GM12878 (cell line): ENCODE results near the gene ARMC9. TPM values are rescaled to one million over a fixed set of nuclear protein-coding genes. Genes with fewer than 3 reads are reported as not detected.

Experiments used
- ATAC-seq: fragments of 200-7000 bp; cut with Tn5 transposase; 3 replicates; pipeline ENCODE4 v1.9.1; 2020; ENCODE audit warnings: mild to moderate bottlenecking, moderate library complexity
- BruUV-seq: library from RNA; stranded (reverse); fragments of 400-500 nt; replicated peaks from 2 replicates; lab custom pipeline; 2021; lab: Mats Ljungman, UMichigan
- CTCF ChIA-PET: fragments of 300-600 bp; sonication (Branson Sonifier 250); formaldehyde crosslinking; extraction: SDS; loops from one replicate; lab custom pipeline; 2021; ENCODE audit warnings: inconsistent platforms; lab: Yijun Ruan, JAX
- POLR2A ChIA-PET: fragments of 350-600 bp; formaldehyde crosslinking; extraction: SDS; loops from one replicate; lab custom pipeline; 2021; ENCODE audit warnings: inconsistent platforms; lab: Charles Lee
- RAD21 ChIA-PET: fragments of 300-600 bp; sonication (Branson Sonifier 250); formaldehyde crosslinking; loops from one replicate; lab custom pipeline; 2023; ENCODE audit warnings: antibody characterized with exemption; ENCODE audit not compliant: unreplicated experiment; lab: Charles Lee
- SMC1A ChIA-PET: fragments of 300-600 bp; sonication (Branson Sonifier 250); formaldehyde crosslinking; loops from one replicate; lab custom pipeline; 2023; ENCODE audit not compliant: unreplicated experiment, uncharacterized antibody; lab: Charles Lee
- DNase-seq: peaks from one replicate; pipeline ENCODE4 v3.0.0-alpha.2; 2011; ENCODE audit warnings: low read depth, low spot score
- FAIRE-seq: peaks from 3 replicates; lab custom pipeline; 2011; peaks lifted over from hg19 to GRCh38; lab: Jason Lieb, UNC
- H2AFZ ChIP-seq: 2 replicates; pipeline ENCODE4 v1.6.0; 2011; ENCODE audit warnings: low read depth, low read length, control low read depth; ENCODE audit not compliant: control insufficient read depth
- H3K27ac ChIP-seq: 2 replicates; pipeline ENCODE4 v1.5.1; 2011; ENCODE audit warnings: control low read depth; ENCODE audit not compliant: control insufficient read depth, insufficient read depth
- H3K27me3 ChIP-seq, 2 experiments: replicated peaks in 1 of 2; 2 replicates each; pipeline versions ENCODE4 v1.6.0 to v1.6.1; 2011; ENCODE audit warnings: low read length in 1 of 2; ENCODE audit not compliant: control insufficient read depth in 2 of 2, insufficient read depth in 2 of 2
- H3K36me3 ChIP-seq, 2 experiments: 2 replicates each; pipeline ENCODE4 v1.5.1; 2011; ENCODE audit warnings: low read length in 1 of 2; ENCODE audit not compliant: control insufficient read depth in 2 of 2, insufficient read depth in 2 of 2
- H3K4me1 ChIP-seq: 2 replicates; pipeline ENCODE4 v1.6.1; 2011; ENCODE audit warnings: mild to moderate bottlenecking, low read length, moderate library complexity, mixed read lengths; ENCODE audit not compliant: control insufficient read depth, insufficient read depth
- H3K4me2 ChIP-seq: 2 replicates; pipeline ENCODE4 v1.6.0; 2011; ENCODE audit warnings: control low read depth; ENCODE audit not compliant: control insufficient read depth, insufficient read depth
- H3K4me3 ChIP-seq: fragments of 200-600 bp; sonication (generic); 2 replicates; pipeline ENCODE4 v1.5.1; 2016
- H3K79me2 ChIP-seq: 2 replicates; pipeline ENCODE4 v1.6.0; 2011; ENCODE audit warnings: low read length; ENCODE audit not compliant: control insufficient read depth, insufficient read depth
- H3K9ac ChIP-seq: 2 replicates; pipeline ENCODE4 v1.8.0; 2011; ENCODE audit warnings: low read length, control low read depth, mixed read lengths; ENCODE audit not compliant: control insufficient read depth, insufficient read depth
- H3K9me3 ChIP-seq: replicated peaks from 3 replicates; pipeline ENCODE4 v1.5.1; 2011; ENCODE audit warnings: mild to moderate bottlenecking, low read length; ENCODE audit not compliant: control insufficient read depth, insufficient read depth
- H4K20me1 ChIP-seq: 2 replicates; pipeline ENCODE4 v1.6.0; 2011; ENCODE audit not compliant: control insufficient read depth, insufficient read depth
- ASH2L ChIP-seq: fragments of 300-600, 200-600 bp; sonication (generic); IDR thresholded peaks from 2 replicates; pipeline ENCODE4 v1.6.1; 2017; ENCODE audit warnings: low read depth, mild to moderate bottlenecking, borderline replicate concordance
- CHD4 ChIP-seq: fragments of 200-600 bp; sonication (generic); IDR thresholded peaks from 2 replicates; pipeline ENCODE4 v1.6.1; 2016; ENCODE audit warnings: mild to moderate bottlenecking
- CREM ChIP-seq: IDR thresholded peaks from 2 replicates; pipeline ENCODE4 v1.6.1; 2014; ENCODE audit warnings: antibody characterized with exemption, low read depth
- E2F8 ChIP-seq: fragments of 450-650 bp; IDR thresholded peaks from 2 replicates; pipeline ENCODE4 v1.6.1; 2018; ENCODE audit warnings: mild to moderate bottlenecking, low read depth, moderate library complexity; ENCODE audit not compliant: partially characterized antibody
- FOXK2 ChIP-seq: fragments of 450-650 bp; IDR thresholded peaks from 2 replicates; pipeline ENCODE4 v1.6.1; 2017; ENCODE audit warnings: mild to moderate bottlenecking, moderate library complexity
- HDAC2 ChIP-seq: fragments of 200-600 bp; sonication (generic); IDR thresholded peaks from 2 replicates; pipeline ENCODE4 v1.6.1; 2017
- HDAC6 ChIP-seq: fragments of 200-600 bp; sonication (generic); IDR thresholded peaks from one replicate; pipeline ENCODE4 v1.8.0; 2017; ENCODE audit warnings: antibody characterized with exemption; ENCODE audit not compliant: unreplicated experiment
- MEF2B ChIP-seq: fragments of 450-650 bp; IDR thresholded peaks from 2 replicates; pipeline ENCODE4 v1.6.1; 2018; ENCODE audit warnings: mild to moderate bottlenecking, moderate library complexity; ENCODE audit not compliant: partially characterized antibody, poor library complexity, severe bottlenecking
- MTA2 ChIP-seq: fragments of 450-650 bp; IDR thresholded peaks from 2 replicates; pipeline ENCODE4 v1.6.1; 2016; ENCODE audit warnings: low read depth, mild to moderate bottlenecking, moderate library complexity
- MXI1 ChIP-seq: fragments of 150-350 bp; IDR thresholded peaks from 2 replicates; pipeline ENCODE4 v1.6.1; 2011; ENCODE audit warnings: low read depth, mild to moderate bottlenecking, inconsistent platforms, low read length, improper control_type of control experiment
- MYC ChIP-seq: IDR thresholded peaks from 2 replicates; pipeline ENCODE4 v1.6.1; 2011; ENCODE audit warnings: mild to moderate bottlenecking, low read length, moderate library complexity, inconsistent platforms; ENCODE audit not compliant: insufficient read depth, insufficient replicate concordance, insufficient read length, severe bottlenecking
- NFYA ChIP-seq: IDR thresholded peaks from 2 replicates; pipeline ENCODE4 v1.6.1; 2011; ENCODE audit warnings: low read depth, mild to moderate bottlenecking, low read length, improper control_type of control experiment, borderline replicate concordance
- NFYB ChIP-seq: IDR thresholded peaks from 2 replicates; pipeline ENCODE4 v1.6.1; 2011; ENCODE audit warnings: low read depth, mild to moderate bottlenecking, low read length, improper control_type of control experiment, moderate library complexity; ENCODE audit not compliant: insufficient read depth
- SPI1 ChIP-seq: IDR thresholded peaks from 2 replicates; pipeline ENCODE4 v1.6.1; 2011; ENCODE audit warnings: low read depth, mild to moderate bottlenecking, low read length, moderate library complexity, borderline replicate concordance; ENCODE audit not compliant: insufficient read depth
- SREBF2 ChIP-seq: IDR thresholded peaks from 2 replicates; pipeline ENCODE4 v1.6.1; 2012; ENCODE audit warnings: mild to moderate bottlenecking, low read length
- WRNIP1 ChIP-seq: IDR thresholded peaks from 2 replicates; pipeline ENCODE4 v1.6.1; 2011; ENCODE audit warnings: low read depth, low read length, improper control_type of control experiment, borderline replicate concordance
- ZNF24 ChIP-seq: fragments of 450-650 bp; IDR thresholded peaks from 2 replicates; pipeline ENCODE4 v1.6.1; 2017; ENCODE audit warnings: antibody characterized with exemption, mild to moderate bottlenecking
- WGBS: methylation state at CpG from one replicate; pipeline ENCODE4 v1.1.6; 2016; ENCODE audit warnings: low lambda C conversion rate; ENCODE audit not compliant: insufficient replicate concordance, insufficient coverage; ENCODE audit errors: missing lambda C conversion rate; 5-methylcytosine and 5-hydroxymethylcytosine counted together
- in situ Hi-C: fragments of 300-500 bp; cut with MboI; formaldehyde crosslinking; loops from 9 replicates; pipeline ENCODE4 v1.14.3; 2018; ENCODE audit warnings: mixed read lengths
- intact Hi-C: fragments of 100-400 bp; cut with micrococcal nuclease; formaldehyde crosslinking; loops from one replicate; pipeline ENCODE4 v1.14.2; 2022; ENCODE audit not compliant: unreplicated experiment
- polyA plus RNA-seq, 11 experiments: library from polyadenylated mRNA; depleted of rRNA in 4 of 11; unstranded in 6 of 11; stranded (reverse) in 5 of 11; fragments of >200 nt; fragmentation: Nextera tagmentation in 4 of 11; fragmentation: Illumina TruSeq in 1 of 11; extraction: Ambion mirVana in 4 of 11; extraction: Trizol in 1 of 11; gene quantifications; 1 replicate in 1 of 11; 2 replicates in 10 of 11; pipeline versions ENCODE4 v1.2.1 to v1.2.3, GENCODE V29; 2011 to 2016; ENCODE audit warnings: inconsistent platforms in 2 of 11, missing spikeins in 2 of 11, low read depth in 1 of 11
- total RNA-seq, 4 experiments: library from RNA; depleted of rRNA in 3 of 4; stranded (reverse); fragments of >200 nt in 3 of 4; fragmentation: Illumina TruSeq in 1 of 4; extraction: Trizol in 1 of 4; gene quantifications; 2 replicates each; pipeline versions ENCODE4 v1.2.1 to v1.2.3, GENCODE V29; 2013 to 2021
- TF ChIP-seq, protein P1 (sequence below): fragments of 450-650 bp; IDR thresholded peaks from 2 replicates; pipeline ENCODE4 v1.6.1; 2018; ENCODE audit warnings: borderline replicate concordance, mild to moderate bottlenecking; ENCODE audit not compliant: partially characterized antibody

The ARMC9 gene
- total and polyA plus RNA-seq, 10 of the 15 experiments (the other 5 are each of a cell fraction or from before 2014, with no cell fraction given), result 3.8 to 21.8 (median 10.4) TPM

DNA sequence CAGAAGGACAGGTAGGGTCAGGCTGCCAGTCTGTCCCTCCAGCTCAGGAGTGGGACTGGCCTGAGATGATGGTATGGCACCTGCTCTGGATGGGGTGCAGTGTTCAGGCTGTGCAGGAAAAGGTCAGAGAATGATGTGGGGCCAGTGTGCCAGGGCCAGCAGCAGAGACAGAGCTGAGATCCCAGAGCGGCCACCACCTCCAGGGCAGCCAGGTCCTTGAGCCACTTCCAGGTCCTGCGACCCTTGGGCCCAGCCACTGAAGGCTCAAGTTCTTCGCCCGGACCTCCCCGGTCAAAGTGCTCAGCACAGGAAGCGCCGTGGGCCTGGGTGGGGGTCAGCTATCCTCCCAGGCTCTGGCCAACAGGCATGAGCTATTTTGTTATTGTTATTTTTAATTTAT is 12.1 kb upstream of the ARMC9 start:
- no peaks in the 10 kb centered on the region for H3K79me2 ChIP-seq
- H3K4me2 ChIP-seq, result no peak overlapping the region
- H3K4me3 ChIP-seq, result no peak overlapping the region
- ATAC-seq (no peak), FAIRE-seq (no peak), DNase-seq (no peak)
- H3K9ac ChIP-seq, result no peak overlapping the region
- ChIA-PET CTCF (interaction anchor here (0.7 to 1.4 kb wide), 4 partner anchors 11 to 100 kb away, joined by 3 to 5 read pairs (median 4); no protein-coding TSS in a partner anchor), POLR2A (no interaction called here), RAD21 (no interaction called here), SMC1A (interaction anchor here (0.9 to 1.2 kb wide), 2 partner anchors 37 to 51 kb away, joined by 3 read pairs; no protein-coding TSS in a partner anchor)
- WGBS, result 76% methylated on average over 7 of the region's 7 CpGs
- H2AFZ ChIP-seq, result no peak overlapping the region
- no peak overlapping the region for H3K27ac ChIP-seq
- intact Hi-C loops (no loop called here), in situ Hi-C loops (no loop called here)
- H4K20me1 ChIP-seq, result no peaks in the 10 kb centered on the region
- no peaks in the 10 kb centered on the region for H3K36me3 ChIP-seq
- H3K9me3 ChIP-seq, result no peaks in the 10 kb centered on the region
- peaks cover 11% of the 10 kb centered on the region for H3K4me1 ChIP-seq
- BruUV-seq, result no TSS peak
- H3K27me3 ChIP-seq, result no peaks in the 10 kb centered on the region
- TF ChIP-seq MEF2B (no peak), NFYA (no peak), ZNF24 (no peak), ASH2L (no peak), HDAC6 (no peak), MXI1 (no peak), HDAC2 (no peak), MTA2 (no peak), WRNIP1 (no peak), SREBF2 (no peak), CHD4 (no peak), E2F8 (no peak), NFYB (no peak), CREM (no peak), MYC (no peak), SPI1 (no peak), FOXK2 (no peak)
- TF ChIP-seq, protein P1, sequence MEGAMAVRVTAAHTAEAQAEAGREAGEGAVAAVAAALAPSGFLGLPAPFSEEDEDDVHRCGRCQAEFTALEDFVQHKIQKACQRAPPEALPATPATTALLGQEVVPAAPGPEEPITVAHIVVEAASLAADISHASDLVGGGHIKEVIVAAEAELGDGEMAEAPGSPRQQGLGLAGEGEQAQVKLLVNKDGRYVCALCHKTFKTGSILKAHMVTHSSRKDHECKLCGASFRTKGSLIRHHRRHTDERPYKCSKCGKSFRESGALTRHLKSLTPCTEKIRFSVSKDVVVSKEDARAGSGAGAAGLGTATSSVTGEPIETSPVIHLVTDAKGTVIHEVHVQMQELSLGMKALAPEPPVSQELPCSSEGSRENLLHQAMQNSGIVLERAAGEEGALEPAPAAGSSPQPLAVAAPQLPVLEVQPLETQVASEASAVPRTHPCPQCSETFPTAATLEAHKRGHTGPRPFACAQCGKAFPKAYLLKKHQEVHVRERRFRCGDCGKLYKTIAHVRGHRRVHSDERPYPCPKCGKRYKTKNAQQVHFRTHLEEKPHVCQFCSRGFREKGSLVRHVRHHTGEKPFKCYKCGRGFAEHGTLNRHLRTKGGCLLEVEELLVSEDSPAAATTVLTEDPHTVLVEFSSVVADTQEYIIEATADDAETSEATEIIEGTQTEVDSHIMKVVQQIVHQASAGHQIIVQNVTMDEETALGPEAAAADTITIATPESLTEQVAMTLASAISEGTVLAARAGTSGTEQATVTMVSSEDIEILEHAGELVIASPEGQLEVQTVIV, result no peak
